HAP-1 (cell line): Measurements from ENCODE around the gene TPD52L3.

ENCODE experiments used
- DNase-seq, 2 experiments: peaks; one replicate each; pipeline ENCODE4 v3.0.0-alpha.2; 2016 to 2020; ENCODE audit warnings: low spot score in 2 of 2
- H3K27me3 ChIP-seq: fragments of 250-450 bp; sonication (Bioruptor Pico); 2 replicates; pipeline ENCODE4 v1.5.1; 2020; ENCODE audit warnings: low read depth, mild to moderate bottlenecking, moderate library complexity
- H3K36me3 ChIP-seq: fragments of 250-450 bp; sonication (Bioruptor Pico); replicated peaks from 2 replicates; pipeline ENCODE4 v1.5.1; 2020; ENCODE audit warnings: mild to moderate bottlenecking
- H3K4me1 ChIP-seq: fragments of 250-450 bp; sonication (Bioruptor Pico); 2 replicates; pipeline ENCODE4 v1.5.1; 2020; ENCODE audit warnings: mild to moderate bottlenecking
- H3K4me3 ChIP-seq: fragments of 250-450 bp; sonication (Bioruptor Pico); 2 replicates; pipeline ENCODE4 v1.5.1; 2020; ENCODE audit warnings: mild to moderate bottlenecking, moderate library complexity
- H3K9me3 ChIP-seq: fragments of 250-450 bp; sonication (Bioruptor Pico); 2 replicates; pipeline ENCODE4 v1.5.1; 2020; ENCODE audit warnings: mild to moderate bottlenecking, moderate library complexity
- in situ Hi-C: fragments of 300-500 bp; cut with MboI; formaldehyde crosslinking; loops from 3 replicates; pipeline ENCODE4 v1.14.3; 2020; ENCODE audit warnings: low sequenced_read_pairs, inconsistent platforms, mixed read lengths

TPD52L3 gene

GRCh38 chr9:6356904-6357303 lies 28.7 kb downstream of the TPD52L3 start:
- 0 out of 2 replicates have a peak, but pooled peaks cover 3% of the 10 kb centered on the region for H3K4me1 ChIP-seq
- in situ Hi-C loops: no loop called here
- no peak for DNase-seq
- no peak overlapping the region for H3K4me3 ChIP-seq
- no peaks in the 10 kb centered on the region for H3K27me3 ChIP-seq
- no peaks in the 10 kb centered on the region for H3K36me3 ChIP-seq
- H3K9me3 ChIP-seq: no peaks in the 10 kb centered on the region

GRCh38 chr9:6367128-6367890 lies 39.1 kb downstream of the TPD52L3 start:
- in situ Hi-C loops: loop anchor here (10.0 kb wide), 1 partner anchor 197 kb away; no protein-coding TSS in a partner anchor
- DNase-seq: no peak
- H3K36me3 ChIP-seq: no peaks in the 10 kb centered on the region
- H3K27me3 ChIP-seq: peaks cover 2% of the 10 kb centered on the region; the same call in 1 of the 2 replicates
- H3K9me3 ChIP-seq: no peaks in the 10 kb centered on the region; the same call in 1 of the 2 replicates
- no peak overlapping the region for H3K4me3 ChIP-seq
- H3K4me1 ChIP-seq: no peaks in the 10 kb centered on the region

DNA sequence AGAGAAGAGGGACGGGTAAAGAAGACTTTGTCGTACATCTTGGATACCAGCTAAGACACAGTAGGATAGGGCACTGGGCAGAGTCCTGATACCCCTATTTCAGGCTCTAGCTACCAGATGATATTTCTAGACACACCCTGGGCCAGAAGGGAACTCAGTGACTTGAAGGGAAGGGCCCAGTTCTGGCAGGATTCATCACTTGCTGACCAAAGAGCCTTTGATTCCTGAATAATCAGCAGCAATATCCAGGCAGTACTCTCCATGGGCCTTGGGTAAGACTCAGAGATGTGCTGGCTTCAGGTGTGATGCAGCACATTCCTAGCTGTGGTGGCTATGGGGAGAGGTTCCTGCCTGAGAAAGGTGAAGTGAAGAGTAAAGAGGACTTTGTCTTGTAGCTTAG lies 40.7 kb downstream of the TPD52L3 start:
- Histone ChIP-seq H3K9me3 (no peaks in the 10 kb centered on the region; the same call in 1 of the 2 replicates), H3K27me3 (peaks cover 2% of the 10 kb centered on the region; the same call in 1 of the 2 replicates), H3K36me3 (no peaks in the 10 kb centered on the region), H3K4me3 (no peak overlapping the region), H3K4me1 (no peaks in the 10 kb centered on the region)
- in situ Hi-C loops: loop anchor here (10.0 kb wide), 1 partner anchor 196 kb away; no protein-coding TSS in a partner anchor
- no peak for DNase-seq
